ENCODE measurements around the gene EIF1AD.

- TF ChIP-seq EZH2phosphoT487 (IDR thresholded peaks at IDR 0.05; ENCODE audit: borderline replicate concordance, low read depth, low read length) (no peak), CTCF (conservative IDR thresholded peaks at IDR 0.05; ENCODE audit: low read length) (no peak)
Measured at GRCh38 chr11:66011239-66011784, 9.4 kb upstream of the EIF1AD start.

Data from OCI-LY7 (cell line).